IMR-90 (cell line): ENCODE data around the gene SDK1. TPM values are rescaled to one million over a fixed set of nuclear protein-coding genes. Genes with fewer than 3 reads are reported as not detected.

Experiments
- ATAC-seq: fragments of 200-7000 bp; cut with Tn5 transposase; 2 replicates; pipeline ENCODE4 v1.9.1; 2020; ENCODE audit warnings: low read depth, mild to moderate bottlenecking, moderate library complexity
- BruUV-seq: library from RNA; stranded (reverse); fragments of 400-500 nt; replicated peaks from 2 replicates; lab custom pipeline; 2021; lab: Mats Ljungman, UMichigan
- CTCF ChIA-PET: fragments of 300-600 bp; formaldehyde crosslinking; extraction: SDS; loops from one replicate; lab custom pipeline; 2021; ENCODE audit warnings: antibody characterized with exemption; lab: Yijun Ruan, JAX
- POLR2A ChIA-PET: fragments of 300-600 bp; sonication (Branson Sonifier 250); formaldehyde crosslinking; loops from one replicate; lab custom pipeline; 2022; ENCODE audit warnings: antibody characterized with exemption; ENCODE audit not compliant: unreplicated experiment; lab: Charles Lee
- DNase-seq: peaks from one replicate; pipeline ENCODE4 v3.0.0; 2013
- H2AFZ ChIP-seq: replicated peaks from 2 replicates; pipeline ENCODE3; 2013; ENCODE audit warnings: low read length, mild to moderate bottlenecking; ENCODE audit not compliant: poor library complexity
- H2AK5ac ChIP-seq: 2 replicates; pipeline ENCODE4 v1.6.1; 2013; ENCODE audit warnings: low read depth, low read length, inconsistent platforms
- H2AK9ac ChIP-seq: replicated peaks from 2 replicates; pipeline ENCODE3; 2013; ENCODE audit warnings: mild to moderate bottlenecking, low read depth, low read length, moderate library complexity; ENCODE audit not compliant: poor library complexity
- H2BK120ac ChIP-seq: 2 replicates; pipeline ENCODE4 v1.6.1; 2013; ENCODE audit warnings: low read depth, low read length, inconsistent platforms
- H2BK15ac ChIP-seq: 3 replicates; pipeline ENCODE4 v1.6.1; 2013; ENCODE audit warnings: low read depth, low read length, inconsistent platforms
- H2BK20ac ChIP-seq: 2 replicates; pipeline ENCODE4 v1.6.1; 2013; ENCODE audit warnings: low read depth, mild to moderate bottlenecking, inconsistent platforms, low read length, moderate library complexity
- H2BK5ac ChIP-seq: 2 replicates; pipeline ENCODE4 v1.6.1; 2013; ENCODE audit warnings: mild to moderate bottlenecking, low read depth, low read length, inconsistent platforms; ENCODE audit not compliant: poor library complexity, severe bottlenecking
- H3K14ac ChIP-seq: replicated peaks from 2 replicates; pipeline ENCODE4 v1.6.1; 2013; ENCODE audit warnings: low read depth, low read length, inconsistent platforms
- H3K18ac ChIP-seq: 2 replicates; pipeline ENCODE4 v1.6.1; 2013; ENCODE audit warnings: low read depth, low read length, control low read depth
- H3K23ac ChIP-seq: 2 replicates; pipeline ENCODE4 v1.6.1; 2013; ENCODE audit warnings: low read depth, low read length, inconsistent platforms
- H3K27ac ChIP-seq: 2 replicates; pipeline ENCODE4 v1.5.1; 2013; ENCODE audit warnings: mild to moderate bottlenecking, control low read depth, low read length; ENCODE audit not compliant: insufficient read depth
- H3K27me3 ChIP-seq: 2 replicates; pipeline ENCODE4 v1.6.1; 2013; ENCODE audit warnings: low read length; ENCODE audit not compliant: control insufficient read depth, insufficient read depth
- H3K36me3 ChIP-seq: 2 replicates; pipeline ENCODE4 v1.6.1; 2013; ENCODE audit warnings: low read length, mixed read lengths; ENCODE audit not compliant: control insufficient read depth, insufficient read depth
- H3K4ac ChIP-seq: 2 replicates; pipeline ENCODE4 v1.6.1; 2013; ENCODE audit warnings: low read depth, low read length, inconsistent platforms
- H3K4me1 ChIP-seq: 2 replicates; pipeline ENCODE4 v1.6.1; 2013; ENCODE audit warnings: low read length, mixed read lengths; ENCODE audit not compliant: control insufficient read depth, insufficient read depth
- H3K4me2 ChIP-seq: 2 replicates; pipeline ENCODE4 v1.6.1; 2013; ENCODE audit warnings: low read depth, mild to moderate bottlenecking, control low read depth, low read length, moderate library complexity
- H3K4me3 ChIP-seq: 2 replicates; pipeline ENCODE4 v1.5.1; 2013; ENCODE audit warnings: low read depth, mild to moderate bottlenecking, control low read depth, low read length, moderate library complexity; ENCODE audit not compliant: insufficient read depth
- H3K56ac ChIP-seq: 2 replicates; pipeline ENCODE4 v1.6.1; 2013; ENCODE audit warnings: low read length, inconsistent platforms; ENCODE audit not compliant: insufficient read depth; ENCODE audit errors: extremely low read depth
- H3K79me1 ChIP-seq, 2 experiments: 2 replicates each; pipeline ENCODE4 v1.6.1; 2013; ENCODE audit warnings: low read length in 2 of 2, inconsistent platforms in 1 of 2, low read depth in 1 of 2
- H3K9ac ChIP-seq: 2 replicates; pipeline ENCODE4 v1.6.1; 2013; ENCODE audit warnings: low read depth, low read length, control low read depth
- H3K9me1 ChIP-seq: 2 replicates; pipeline ENCODE4 v1.6.1; 2013; ENCODE audit warnings: low read length, inconsistent platforms; ENCODE audit not compliant: insufficient read depth
- H3K9me3 ChIP-seq: 2 replicates; pipeline ENCODE4 v1.6.1; 2013; ENCODE audit warnings: low read length; ENCODE audit not compliant: control insufficient read depth, insufficient read depth
- H4K20me1 ChIP-seq: 2 replicates; pipeline ENCODE4 v1.6.1; 2013; ENCODE audit warnings: low read length, inconsistent platforms; ENCODE audit not compliant: insufficient read depth
- H4K5ac ChIP-seq: 2 replicates; pipeline ENCODE4 v1.6.1; 2013; ENCODE audit warnings: mild to moderate bottlenecking, low read depth, low read length, control low read depth
- H4K8ac ChIP-seq, 2 experiments: 2 replicates each; pipeline ENCODE4 v1.6.1; 2013; ENCODE audit warnings: low read depth in 2 of 2, low read length in 2 of 2, control low read depth in 1 of 2, inconsistent platforms in 1 of 2
- H4K91ac ChIP-seq: 2 replicates; pipeline ENCODE4 v1.6.1; 2013; ENCODE audit warnings: low read depth, low read length, inconsistent platforms; ENCODE audit not compliant: insufficient read depth
- BHLHE40 ChIP-seq: fragments of 150-350 bp; IDR thresholded peaks from 2 replicates; pipeline ENCODE4 v1.6.1; 2016; ENCODE audit warnings: mild to moderate bottlenecking, low read depth, low read length
- ELK1 ChIP-seq: fragments of 150-350 bp; IDR thresholded peaks from 2 replicates; pipeline ENCODE4 v1.6.1; 2016; ENCODE audit warnings: low read depth, mild to moderate bottlenecking, low read length, moderate library complexity, borderline replicate concordance
- NFE2L2 ChIP-seq: fragments of 150-350 bp; IDR thresholded peaks from 2 replicates; pipeline ENCODE4 v1.6.1; 2016; ENCODE audit warnings: low read depth, mild to moderate bottlenecking, low read length
- WGBS, 2 experiments: methylation state at CpG; one replicate each; pipeline versions ENCODE4 v1.1.5 to v1.1.7; 2013; ENCODE audit warnings: missing lambda C conversion rate in 2 of 2; ENCODE audit not compliant: insufficient read length in 1 of 2; ENCODE audit errors: extremely low coverage in 2 of 2; 5-methylcytosine and 5-hydroxymethylcytosine counted together
- dilution Hi-C: fragments of 300-500 bp; cut with HindIII; formaldehyde crosslinking; loops from one replicate; pipeline ENCODE4 v1.14.3; 2018; ENCODE audit warnings: low sequenced_read_pairs; ENCODE audit not compliant: unreplicated experiment
- in situ Hi-C: fragments of 300-500 bp; cut with MboI; formaldehyde crosslinking; loops from 3 replicates; pipeline ENCODE4 v1.14.3; 2019; ENCODE audit warnings: low sequenced_read_pairs, inconsistent platforms, mixed read lengths
- intact Hi-C: fragments of 100-400 bp; cut with micrococcal nuclease; formaldehyde crosslinking; loops from 2 replicates; pipeline ENCODE4 v1.10.0; 2022
- polyA plus RNA-seq, 3 experiments: library from polyadenylated mRNA; depleted of rRNA; stranded (reverse); fragments of >200 nt; gene quantifications; 2 replicates each; pipeline ENCODE4 v1.2.3, GENCODE V29; 2012; ENCODE audit warnings: low replicate concordance in 1 of 3
- total RNA-seq: library from RNA; depleted of rRNA; stranded (reverse); fragments of >200 nt; gene quantifications from 2 replicates; pipeline ENCODE4 v1.2.3, GENCODE V29; 2012

Gene SDK1
- total and polyA plus RNA-seq, 2 of the 4 experiments (the other 2 are of a cell fraction) = 1.5 to 1.6 TPM

DNA sequence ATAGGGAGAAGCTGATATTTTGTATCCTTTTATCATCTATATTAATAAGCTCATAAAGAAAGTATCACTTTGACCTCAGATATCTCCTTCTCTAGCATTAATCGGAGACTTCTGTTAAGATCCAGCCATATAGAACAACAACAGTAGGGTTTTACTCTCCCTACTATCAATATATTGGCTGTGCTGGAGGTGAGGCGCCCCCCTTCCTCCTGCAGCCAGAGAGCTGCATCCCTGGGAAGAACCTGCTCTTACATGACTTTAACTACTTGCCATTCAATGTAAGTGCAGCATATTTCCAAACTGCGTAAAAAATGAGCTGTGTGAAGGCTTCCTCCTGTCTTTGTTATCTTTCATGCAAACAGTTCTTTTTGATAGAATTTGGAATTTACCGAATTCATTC lies 247.8 kb downstream of the SDK1 start:
- no peak overlapping the region for H4K8ac ChIP-seq
- dilution Hi-C loops = no loop called here
- ChIA-PET POLR2A (no interaction called here), CTCF (no interaction called here)
- H2AFZ ChIP-seq = no peak overlapping the region
- DNase-seq (no peak), ATAC-seq (no peak)
- H2BK15ac ChIP-seq = no peak overlapping the region
- no peaks in the 10 kb centered on the region for H3K9me1 ChIP-seq
- no peak overlapping the region for H2BK120ac ChIP-seq
- intact Hi-C loops = no loop called here
- no peak overlapping the region for H3K23ac ChIP-seq
- H3K18ac ChIP-seq = no peak overlapping the region
- H3K79me1 ChIP-seq = no peaks in the 10 kb centered on the region
- H4K20me1 ChIP-seq = no peaks in the 10 kb centered on the region
- H3K27ac ChIP-seq = no peak overlapping the region
- H3K4me2 ChIP-seq = no peak overlapping the region
- no peak overlapping the region for H2BK20ac ChIP-seq
- TF ChIP-seq ELK1 = no peak
- no peak for TF ChIP-seq NFE2L2
- no peak for TF ChIP-seq BHLHE40
- in situ Hi-C loops = no loop called here
- H3K14ac ChIP-seq = no peak overlapping the region
- H3K36me3 ChIP-seq = no peaks in the 10 kb centered on the region
- H4K5ac ChIP-seq = no peak overlapping the region
- H3K4me3 ChIP-seq = no peak overlapping the region
- H2AK5ac ChIP-seq = no peak overlapping the region
- H3K56ac ChIP-seq = no peak overlapping the region
- no peaks in the 10 kb centered on the region for H3K4me1 ChIP-seq
- H3K9ac ChIP-seq = no peak overlapping the region
- no peak overlapping the region for H3K4ac ChIP-seq
- no peaks in the 10 kb centered on the region; the same call in 1 of the 2 replicates for H3K27me3 ChIP-seq
- H2AK9ac ChIP-seq = no peak overlapping the region
- no CpG with 5 or more reads among the region's 4 CpGs for WGBS, 2 experiments
- H2BK5ac ChIP-seq = no peak overlapping the region
- no peaks in the 10 kb centered on the region; the same call in 1 of the 2 replicates for H3K9me3 ChIP-seq
- BruUV-seq = no TSS peak
- no peak overlapping the region for H4K91ac ChIP-seq
